K562 (cell line): ENCODE data around the gene VPS4B. TPM values are rescaled to one million over a fixed set of nuclear protein-coding genes. Genes with fewer than 3 reads are reported as not detected.
A peak's percentile ranks its signal among the peaks of the same experiment; 100 is the strongest.

Experiments used
- ATAC-seq: fragments of 200-7000 bp; cut with Tn5 transposase; 3 replicates; pipeline ENCODE4 v1.9.1; 2020; ENCODE audit warnings: moderate library complexity
- BruUV-seq: library from RNA; stranded (reverse); fragments of 400-500 nt; replicated peaks from 2 replicates; lab custom pipeline; 2021; lab: Mats Ljungman, UMichigan
- CTCF ChIA-PET: fragments of 300-600 bp; formaldehyde crosslinking; extraction: SDS; loops from one replicate; lab custom pipeline; 2021; ENCODE audit warnings: low intra/inter-chr PET ratio; lab: Yijun Ruan, JAX
- POLR2A ChIA-PET: fragments of 300-600, 350-650 bp; sonication (Branson Sonifier 250); formaldehyde crosslinking; extraction: SDS; loops from one replicate; lab custom pipeline; 2021; ENCODE audit warnings: antibody characterized with exemption, inconsistent platforms; lab: Yijun Ruan, JAX
- DNase-seq, 4 experiments: peaks; one replicate each; pipeline versions ENCODE4 v3.0.0 to v3.0.0-alpha.2; 2011 to 2018; ENCODE audit warnings: low spot score in 3 of 4, mixed read lengths in 3 of 4; ENCODE audit errors: extremely low read depth in 1 of 4
- FAIRE-seq: peaks from 2 replicates; lab custom pipeline; 2011; peaks lifted over from hg19 to GRCh38; lab: Jason Lieb, UNC
- H2AFZ ChIP-seq: 2 replicates; pipeline ENCODE4 v1.6.0; 2011; ENCODE audit warnings: low read depth, low read length, control low read depth, inconsistent platforms
- H3K27ac ChIP-seq: fragments of 200-600 bp; 3 replicates; pipeline ENCODE4 v1.8.0; 2011; ENCODE audit warnings: low read depth, mild to moderate bottlenecking, control low read depth, inconsistent platforms, low read length, moderate library complexity, mixed read lengths; ENCODE audit errors: extremely low read depth
- H3K27me3 ChIP-seq, 2 experiments: fragments of 300-600 bp in 1 of 2; 2 replicates in 1 of 2; 3 replicates in 1 of 2; pipeline versions ENCODE4 v1.6.0 to v1.8.0; 2011; ENCODE audit warnings: inconsistent platforms in 2 of 2, low read length in 2 of 2, mild to moderate bottlenecking in 1 of 2, mixed read lengths in 1 of 2, moderate library complexity in 1 of 2; ENCODE audit not compliant: control insufficient read depth in 2 of 2, insufficient read depth in 2 of 2
- H3K36me3 ChIP-seq: fragments of 300-600 bp; 3 replicates; pipeline ENCODE4 v1.8.0; 2011; ENCODE audit warnings: mild to moderate bottlenecking, low read length, inconsistent platforms; ENCODE audit not compliant: control insufficient read depth, insufficient read depth
- H3K4me1 ChIP-seq, 2 experiments: fragments of 200-600 bp in 1 of 2; replicated peaks in 1 of 2; 2 replicates in 1 of 2; 3 replicates in 1 of 2; pipeline versions ENCODE4 v1.5.1 to v1.8.0; 2011; ENCODE audit warnings: inconsistent platforms in 2 of 2, low read length in 2 of 2, mild to moderate bottlenecking in 1 of 2, mixed read lengths in 1 of 2, moderate library complexity in 1 of 2; ENCODE audit not compliant: control insufficient read depth in 2 of 2, insufficient read depth in 2 of 2
- H3K4me2 ChIP-seq: 2 replicates; pipeline ENCODE4 v1.6.1; 2011; ENCODE audit warnings: low read length, control low read depth, inconsistent platforms, mixed read lengths; ENCODE audit not compliant: insufficient read depth
- H3K4me3 ChIP-seq: fragments of 200-600 bp; sonication (generic), shearing (Covaris generic); 2 replicates; pipeline ENCODE4 v1.5.1; 2016; ENCODE audit warnings: control low read depth, inconsistent platforms
- H3K79me2 ChIP-seq: fragments of 200-600 bp; 3 replicates; pipeline ENCODE4 v1.8.0; 2011; ENCODE audit warnings: low read length, inconsistent platforms; ENCODE audit not compliant: control insufficient read depth, insufficient read depth
- H3K9ac ChIP-seq, 2 experiments: 2 replicates each; pipeline versions ENCODE4 v1.6.0 to v1.6.1; 2011; ENCODE audit warnings: low read depth in 2 of 2, low read length in 2 of 2, control low read depth in 1 of 2, inconsistent platforms in 1 of 2, mild to moderate bottlenecking in 1 of 2, mixed read lengths in 1 of 2; ENCODE audit not compliant: insufficient read depth in 1 of 2
- H3K9me1 ChIP-seq: one replicate; pipeline ENCODE4 v1.6.0; 2011; ENCODE audit warnings: inconsistent platforms, mild to moderate bottlenecking, low read length, moderate library complexity; ENCODE audit not compliant: control insufficient read depth, insufficient read depth
- H3K9me3 ChIP-seq: replicated peaks from 2 replicates; pipeline ENCODE4 v1.5.1; 2011; ENCODE audit warnings: low read depth, low read length, inconsistent platforms; ENCODE audit not compliant: control insufficient read depth, insufficient read depth
- H4K20me1 ChIP-seq: replicated peaks from 2 replicates; pipeline ENCODE4 v1.6.1; 2011; ENCODE audit warnings: low read length, inconsistent platforms, mixed read lengths; ENCODE audit not compliant: control insufficient read depth, insufficient read depth
- BDP1 ChIP-seq: IDR thresholded peaks from 3 replicates; pipeline ENCODE4 v1.6.1; 2011; ENCODE audit not compliant: insufficient read length, insufficient read depth
- BMI1 ChIP-seq: fragments of 150-350 bp; IDR thresholded peaks from 2 replicates; pipeline ENCODE4 v1.6.1; 2014; ENCODE audit warnings: low read length
- BRD9 ChIP-seq: fragments of 450-650 bp; IDR thresholded peaks from 2 replicates; pipeline ENCODE4 v1.6.1; 2018; ENCODE audit warnings: low read depth; ENCODE audit not compliant: partially characterized antibody
- CHAMP1 ChIP-seq: fragments of 450-650 bp; IDR thresholded peaks from 2 replicates; pipeline ENCODE4 v1.6.1; 2016; ENCODE audit warnings: mild to moderate bottlenecking
- CREB3L1 ChIP-seq: fragments of 450-650 bp; IDR thresholded peaks from 2 replicates; pipeline ENCODE4 v1.6.1; 2014; ENCODE audit warnings: low read depth, mild to moderate bottlenecking, moderate library complexity, borderline replicate concordance
- HIVEP1 ChIP-seq: fragments of 250-450 bp; sonication (Bioruptor Pico); IDR thresholded peaks from 2 replicates; pipeline ENCODE4 v1.4.0; 2020; ENCODE audit warnings: mild to moderate bottlenecking
- KHSRP ChIP-seq: fragments of 450-650 bp; IDR thresholded peaks from 2 replicates; pipeline ENCODE4 v1.6.1; 2017
- MTA2 ChIP-seq: fragments of 450-650 bp; IDR thresholded peaks from 2 replicates; pipeline ENCODE4 v1.6.1; 2016; ENCODE audit warnings: low read depth
- POLR2G ChIP-seq: fragments of 200-400 bp; formaldehyde crosslinking; IDR thresholded peaks from 2 replicates; pipeline ENCODE4 v1.6.1; 2017; ENCODE audit warnings: low read depth, mild to moderate bottlenecking, antibody characterized with exemption, low read length, moderate library complexity
- PRPF4 ChIP-seq: fragments of 200-400 bp; formaldehyde crosslinking; IDR thresholded peaks from one replicate; pipeline ENCODE4 v1.6.1; 2017; ENCODE audit warnings: low read length, low read depth, mild to moderate bottlenecking; ENCODE audit not compliant: insufficient read depth, poor library complexity, severe bottlenecking
- RAD21 ChIP-seq, 2 experiments: fragments of 250-450 bp in 1 of 2; fragments of 450-650 bp in 1 of 2; sonication (Bioruptor Pico) in 1 of 2; formaldehyde crosslinking in 1 of 2; IDR thresholded peaks in 1 of 2; conservative IDR thresholded peaks in 1 of 2; 2 replicates each; pipeline versions ENCODE4 v1.4.0 to v1.8.0; 2020 to 2022; ENCODE audit warnings: mild to moderate bottlenecking in 2 of 2, moderate library complexity in 1 of 2
- RBM25 ChIP-seq: fragments of 200-400 bp; formaldehyde crosslinking; IDR thresholded peaks from 2 replicates; pipeline ENCODE4 v1.6.1; 2018; ENCODE audit warnings: low read length, low read depth, moderate library complexity; ENCODE audit not compliant: severe bottlenecking
- SRSF7 ChIP-seq: fragments of 200-400 bp; formaldehyde crosslinking; optimal IDR thresholded peaks from 2 replicates; pipeline ENCODE3; 2017; ENCODE audit warnings: mild to moderate bottlenecking, low read depth, low read length
- ZC3H11A ChIP-seq: IDR thresholded peaks from 2 replicates; pipeline ENCODE4 v1.6.1; 2012; ENCODE audit warnings: low read depth, low read length, improper control_type of control experiment
- ZNF280A ChIP-seq: fragments of 450-650 bp; IDR thresholded peaks from 2 replicates; pipeline ENCODE4 v1.6.1; 2018; ENCODE audit warnings: mild to moderate bottlenecking, low read depth; ENCODE audit not compliant: partially characterized antibody
- ZNF384 ChIP-seq: IDR thresholded peaks from 2 replicates; pipeline ENCODE4 v1.6.1; 2012; ENCODE audit warnings: low read depth, low read length, improper control_type of control experiment
- ZNF668 ChIP-seq: fragments of 250-450 bp; sonication (Bioruptor Pico); IDR thresholded peaks from 2 replicates; pipeline ENCODE4 v1.8.0; 2022; ENCODE audit warnings: mild to moderate bottlenecking, inconsistent platforms
- ZNF785 ChIP-seq: fragments of 250-450 bp; sonication (Bioruptor Pico); IDR thresholded peaks from 2 replicates; pipeline ENCODE4 v1.4.0; 2020; ENCODE audit warnings: mild to moderate bottlenecking
- ZZZ3 ChIP-seq: fragments of 450-650 bp; IDR thresholded peaks from 2 replicates; pipeline ENCODE4 v1.6.1; 2016; ENCODE audit warnings: antibody characterized with exemption, mild to moderate bottlenecking, moderate library complexity
- WGBS: fragments of 100-300 bp; shearing (Covaris generic); methylation state at CpG from one replicate; pipeline ENCODE4 v1.1.6; 2016; ENCODE audit warnings: low coverage, mixed read lengths; ENCODE audit not compliant: insufficient coverage; ENCODE audit errors: missing lambda C conversion rate; 5-methylcytosine and 5-hydroxymethylcytosine counted together
- in situ Hi-C: fragments of 300-500 bp; cut with MboI; formaldehyde crosslinking; loops from 4 replicates; pipeline ENCODE4 v1.15.0; 2018; ENCODE audit warnings: inconsistent platforms, mixed read lengths
- intact Hi-C: fragments of 100-400 bp; cut with micrococcal nuclease; formaldehyde crosslinking; loops from 2 replicates; pipeline ENCODE4 v1.14.2; 2022
- polyA plus RNA-seq, 8 experiments: library from polyadenylated mRNA; depleted of rRNA in 4 of 8; stranded (reverse) in 5 of 8; unstranded in 3 of 8; fragments of >200 nt; fragmentation: Nextera tagmentation in 2 of 8; fragmentation: Illumina TruSeq in 1 of 8; extraction: Ambion mirVana in 2 of 8; extraction: Trizol in 1 of 8; gene quantifications; 2 replicates each; pipeline versions ENCODE4 v1.2.1 to v1.2.3, GENCODE V29; 2011 to 2014; ENCODE audit warnings: inconsistent platforms in 1 of 8, missing spikeins in 1 of 8
- total RNA-seq, 7 experiments: library from RNA; depleted of rRNA in 6 of 7; stranded (reverse); fragments of >200 nt in 6 of 7; fragmentation: Illumina TruSeq in 2 of 7; extraction: Trizol in 2 of 7; gene quantifications; 2 replicates each; pipeline versions ENCODE4 v1.2.1 to v1.2.3, GENCODE V29; 2011 to 2021; ENCODE audit warnings: low replicate concordance in 1 of 7

VPS4B gene
- total and polyA plus RNA-seq, 9 of the 15 experiments (the other 6 are each of a cell fraction or from before 2014, with no cell fraction given), result 7.3 to 16.4 (median 10.4) TPM

- peak; percentile 43 to 52 (median 46) for DNase-seq
- no peak overlapping the region for H3K27ac ChIP-seq
- no peak overlapping the region for H2AFZ ChIP-seq
- CTCF ChIA-PET, result interaction anchor here (0.6 to 1.5 kb wide), 8 partner anchors 66 to 487 kb away, joined by 3 to 15 read pairs (median 4); no protein-coding TSS in a partner anchor
- intact Hi-C loops, result loop anchor here (1.0 kb wide), 2 partner anchors 97 to 423 kb away; no protein-coding TSS in a partner anchor
- in situ Hi-C loops, result loop anchor here (10.0 kb wide), 3 partner anchors 95 to 425 kb away; no protein-coding TSS in a partner anchor
- H3K27me3 ChIP-seq, result peaks cover 0 to 4% of the 10 kb centered on the region in 2 experiments; a peak in 1 of 5 replicates
- no peak overlapping the region for H3K4me3 ChIP-seq
- no peaks in the 10 kb centered on the region for H3K9me3 ChIP-seq
- no peaks in the 10 kb centered on the region for H3K36me3 ChIP-seq
- ATAC-seq, result peak; percentile 81
- no TSS peak for BruUV-seq
- no peaks in the 10 kb centered on the region for H3K9me1 ChIP-seq
- H3K9ac ChIP-seq, result no peak overlapping the region
- POLR2A ChIA-PET, result interaction anchor here (0.6 to 1.2 kb wide), 3 partner anchors 16 to 423 kb away, joined by 3 read pairs; partner anchors contain the start of gene VPS4B
- no peaks in the 10 kb centered on the region for H4K20me1 ChIP-seq
- H3K79me2 ChIP-seq, result no peaks in the 10 kb centered on the region
- H3K4me2 ChIP-seq, result no peak overlapping the region
- no peaks in the 10 kb centered on the region for H3K4me1 ChIP-seq
- peak; percentile 75 for FAIRE-seq
- 0% methylated on average over 5 of the region's 6 CpGs for WGBS
- no peak for TF ChIP-seq PRPF4
- TF ChIP-seq MTA2, result no peak
- no peak for TF ChIP-seq HIVEP1 (CRISPR knock-in tag)
- no peak for TF ChIP-seq BDP1
- TF ChIP-seq ZNF668 (CRISPR knock-in tag), result no peak
- no peak for TF ChIP-seq ZZZ3
- peak; percentile 44 to 72 for TF ChIP-seq RAD21 (CRISPR knock-in tag; conservative IDR thresholded peaks at IDR 0.05 in 1 of 2, IDR thresholded peaks at IDR 0.05 in 1 of 2)
- TF ChIP-seq KHSRP, result no peak
- no peak for TF ChIP-seq ZNF384
- TF ChIP-seq SRSF7, result no peak
- no peak for TF ChIP-seq RBM25
- TF ChIP-seq ZC3H11A, result no peak
- no peak for TF ChIP-seq CREB3L1
- TF ChIP-seq CHAMP1, result no peak
- TF ChIP-seq ZNF280A, result no peak
- TF ChIP-seq ZNF785, result no peak
- no peak for TF ChIP-seq BRD9
- no peak for TF ChIP-seq POLR2G
- TF ChIP-seq BMI1, result no peak
Observed at GRCh38 chr18:63439334-63439733, 17.1 kb upstream of the VPS4B start.
